ENCODE results near the gene TMEM131L. TPM values are rescaled to one million over a fixed set of nuclear protein-coding genes. Genes with fewer than 3 reads are reported as not detected.
A peak's percentile ranks its signal among the peaks of the same experiment; 100 is the strongest.

The TMEM131L gene
- total RNA-seq, 1 donor from 2014 or later: 48.2 TPM

- no peak for DNase-seq (ENCODE audit: low spot score)
Measured at GRCh38 chr4:153616006-153616555, 149.9 kb downstream of the TMEM131L start.

- DNase-seq (ENCODE audit: low spot score): no peak
Measured at GRCh38 chr4:153618833-153619232, 152.7 kb downstream of the TMEM131L start.

- no peak for DNase-seq (ENCODE audit: low spot score)
Measured at GRCh38 chr4:153619811-153620210, 153.7 kb downstream of the TMEM131L start.

DNA sequence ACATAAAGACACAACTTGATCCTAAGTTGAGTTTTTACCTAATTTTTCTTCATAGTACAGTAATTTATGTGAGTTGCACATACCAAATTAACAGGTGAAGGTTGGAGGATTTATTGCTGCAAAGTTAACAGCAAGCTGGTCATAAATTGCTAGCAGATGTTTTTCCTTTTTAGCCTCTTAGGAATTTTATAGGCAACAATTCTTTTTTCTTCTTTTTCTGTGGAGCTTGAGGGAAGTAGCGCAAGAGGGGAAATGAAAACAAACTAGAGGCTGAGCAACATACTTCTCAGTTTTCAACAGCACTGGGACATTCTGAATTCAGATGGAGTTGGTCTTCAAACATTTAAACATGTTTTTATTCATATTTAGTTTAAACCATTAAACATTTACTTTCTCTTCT, 154.2 kb downstream of the TMEM131L start:
- DNase-seq (ENCODE audit: low spot score): no peak

- no peak for DNase-seq (ENCODE audit: low spot score)
Measured at GRCh38 chr4:153622093-153622492, 155.9 kb downstream of the TMEM131L start.

GRCh38 chr4:153622778-153623240, 156.6 kb downstream of the TMEM131L start:
- no peak for DNase-seq (ENCODE audit: low spot score)

GRCh38 chr4:153623491-153623890, 157.3 kb downstream of the TMEM131L start:
- DNase-seq (ENCODE audit: low spot score): no peak

DNA sequence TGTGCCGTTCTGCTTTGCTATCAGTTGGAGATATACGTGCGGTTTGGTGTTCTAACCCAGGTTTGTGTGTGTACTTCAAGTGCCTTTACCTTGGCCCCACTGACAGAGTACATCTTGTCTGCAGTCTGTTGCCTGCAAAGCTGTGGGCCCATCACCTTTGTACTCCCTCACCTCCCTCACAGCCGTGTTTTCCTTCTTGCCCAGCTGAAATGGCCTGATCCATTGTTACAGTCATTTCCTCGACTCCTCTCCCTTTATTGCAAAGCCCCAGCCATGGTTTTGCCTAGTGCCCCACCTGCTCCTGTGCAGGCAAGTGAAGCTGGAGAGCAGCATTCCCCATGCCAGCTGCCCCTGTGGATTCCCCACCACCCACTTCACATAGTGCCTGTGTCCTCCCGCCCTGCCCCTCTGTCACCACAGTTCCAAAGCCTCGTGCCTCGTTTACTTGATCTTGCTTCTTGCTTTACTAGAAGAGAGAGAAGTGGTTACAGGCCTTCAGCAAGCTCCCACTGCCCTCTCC, 162.7 kb downstream of the TMEM131L start:
- no peak for DNase-seq (ENCODE audit: low spot score)

- no peak for DNase-seq (ENCODE audit: low spot score)
Measured at GRCh38 chr4:153629776-153630175, 163.6 kb downstream of the TMEM131L start.

- peak; percentile 28 for DNase-seq (ENCODE audit: low spot score)
Measured at GRCh38 chr4:153634738-153635353, 168.7 kb downstream of the TMEM131L start.

- DNase-seq (ENCODE audit: low spot score): no peak
Measured at GRCh38 chr4:153635846-153636245, 169.7 kb downstream of the TMEM131L start.

DNA sequence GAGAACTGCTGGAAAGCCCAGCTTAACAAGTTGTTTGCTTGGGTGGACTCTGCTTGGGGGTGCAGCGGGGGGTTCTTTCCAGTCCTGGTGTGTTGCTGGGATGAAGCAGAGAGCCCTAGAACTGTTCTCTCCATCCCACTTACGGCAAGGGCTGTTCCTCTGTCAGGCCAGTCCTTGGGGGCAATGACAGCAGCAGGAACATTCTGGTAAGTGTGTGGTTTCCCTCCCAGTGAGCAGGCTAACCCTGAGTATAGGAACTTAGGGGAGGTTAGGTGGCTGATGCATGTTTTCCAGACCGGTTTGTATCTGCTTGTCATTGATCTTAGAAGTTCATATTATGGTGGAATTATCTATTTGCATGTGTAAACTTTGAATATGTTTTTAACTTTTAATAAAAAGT, 171.0 kb downstream of the TMEM131L start:
- DNase-seq (ENCODE audit: low spot score): no peak

GRCh38 chr4:153638011-153638410, 171.9 kb downstream of the TMEM131L start:
- DNase-seq (ENCODE audit: low spot score): no peak

DNA sequence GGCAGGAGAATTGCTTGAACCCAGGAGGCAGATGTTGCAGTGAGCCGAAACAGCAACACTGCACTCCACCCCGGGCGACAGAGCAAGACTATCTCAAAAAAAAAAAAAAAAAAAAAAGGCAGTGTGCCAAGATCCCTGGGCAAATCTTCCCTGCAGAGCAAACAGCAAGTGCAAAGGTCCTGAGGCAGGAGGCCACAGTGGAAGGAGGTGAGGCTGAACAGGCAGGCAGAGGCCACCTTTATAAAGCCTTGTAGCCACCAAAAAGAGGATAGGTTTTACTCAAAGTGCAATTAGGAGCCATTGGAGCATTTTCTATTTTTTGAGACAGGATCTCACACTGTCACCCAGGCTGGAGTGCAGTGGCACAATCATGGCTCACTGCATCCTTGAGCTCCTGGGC, 172.8 kb downstream of the TMEM131L start:
- no peak for DNase-seq (ENCODE audit: low spot score)

DNA sequence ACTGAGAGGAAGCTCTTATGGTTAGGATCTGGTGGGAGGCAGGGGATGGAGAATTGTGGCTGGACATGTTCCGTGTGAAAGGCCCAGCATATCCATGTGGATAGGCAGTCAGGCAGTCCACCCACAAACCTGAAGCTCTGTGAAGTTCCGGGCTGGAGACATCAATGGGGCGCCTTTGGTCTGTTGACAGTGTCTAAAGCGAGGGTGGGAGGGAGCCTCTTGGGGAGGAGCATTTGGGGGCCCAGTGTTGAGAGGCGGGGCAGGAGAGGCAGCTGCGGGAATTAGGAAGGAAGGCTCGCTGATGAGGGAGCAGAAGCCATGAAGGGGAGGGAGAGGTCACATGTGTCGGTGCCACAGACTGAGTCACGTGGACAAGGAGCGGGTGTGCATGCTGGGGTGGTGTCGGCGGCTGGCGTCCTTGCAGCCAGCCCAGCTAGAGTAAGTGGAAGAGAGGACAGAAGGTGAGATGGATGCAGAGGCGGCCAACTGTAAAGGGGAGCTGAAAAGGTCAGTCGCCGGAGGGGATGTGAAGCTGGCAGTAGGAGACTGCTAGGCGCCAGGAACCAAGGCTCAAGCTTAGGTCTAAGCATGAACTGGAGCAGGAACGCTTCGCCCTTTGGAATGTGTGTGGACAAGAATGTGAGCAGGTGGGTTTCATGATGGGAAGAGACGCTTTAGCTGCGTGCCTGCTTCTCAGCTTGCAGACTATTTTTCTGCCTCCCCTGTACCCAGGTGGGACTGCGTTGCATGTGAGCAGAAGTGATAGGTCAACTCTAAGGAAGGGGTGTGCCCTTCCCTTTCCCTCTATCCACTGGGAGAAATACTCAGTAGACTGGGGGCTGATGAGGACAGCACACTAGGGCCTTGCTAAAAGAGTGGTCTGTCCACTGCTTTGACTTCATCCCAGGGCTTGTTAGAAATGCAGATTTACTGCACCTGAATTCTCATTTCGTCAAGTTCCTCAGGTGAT, 174.0 kb downstream of the TMEM131L start:
- no peak for DNase-seq (ENCODE audit: low spot score)

DNA sequence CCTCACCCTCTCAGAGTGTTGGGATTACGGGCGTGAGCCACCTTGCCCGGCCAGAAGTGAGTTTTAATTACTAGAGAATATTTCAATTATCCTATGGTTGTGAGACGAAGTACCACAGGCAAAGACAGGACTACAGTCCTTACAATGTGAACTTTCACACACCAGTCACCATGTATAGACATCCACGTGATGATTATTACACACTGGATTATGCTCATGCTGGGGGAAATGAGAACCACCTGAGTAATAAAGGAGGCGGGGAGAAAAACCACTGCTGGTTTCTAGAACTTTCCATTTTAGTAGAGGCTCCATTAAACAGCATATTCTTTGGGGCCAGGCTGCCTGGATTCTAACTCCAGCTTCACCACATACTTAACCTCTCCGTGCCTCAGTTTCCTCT, 175.4 kb downstream of the TMEM131L start:
- no peak for DNase-seq (ENCODE audit: low spot score)

- DNase-seq (ENCODE audit: low spot score): peak; percentile 33
Measured at GRCh38 chr4:153643406-153644383, 177.5 kb downstream of the TMEM131L start.

DNA sequence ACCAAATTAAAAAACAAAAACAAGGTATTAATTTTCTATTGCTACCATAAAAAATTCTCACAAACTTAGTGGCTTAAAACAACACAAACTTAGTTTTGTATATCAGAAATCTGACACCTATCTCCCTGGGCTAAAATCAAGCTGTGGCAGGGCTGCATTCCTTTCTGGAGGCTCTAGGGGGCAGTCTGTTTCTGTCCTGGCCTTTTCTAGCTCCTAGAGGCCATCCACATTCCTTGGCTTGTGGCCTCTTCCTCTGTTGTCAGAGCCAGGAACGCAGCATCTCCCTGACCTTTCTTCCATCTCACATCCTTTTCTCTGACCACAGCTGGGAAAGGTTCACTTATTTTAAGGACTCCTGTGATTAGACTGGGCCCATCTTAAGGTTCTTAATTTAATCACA, 179.0 kb downstream of the TMEM131L start:
- no peak for DNase-seq (ENCODE audit: low spot score)

DNA sequence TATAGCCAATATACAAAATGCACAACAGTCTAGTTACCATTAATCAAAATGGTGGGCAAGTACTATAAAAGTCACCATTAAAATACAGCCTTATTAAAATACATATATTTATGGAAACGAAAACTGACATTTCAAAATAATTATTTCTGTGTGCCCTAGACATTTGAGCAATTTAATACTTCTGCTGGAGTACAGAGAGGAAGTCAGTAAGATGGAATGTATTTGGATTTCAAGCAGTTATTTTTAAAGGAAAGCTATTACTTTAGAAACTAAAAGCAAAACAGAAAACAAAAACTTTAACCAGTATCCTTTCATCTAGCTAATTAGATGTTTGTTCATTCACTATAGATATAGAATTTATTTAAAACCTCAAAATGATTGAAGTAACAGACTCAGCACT, 180.1 kb downstream of the TMEM131L start:
- no peak for DNase-seq (ENCODE audit: low spot score)

DNA sequence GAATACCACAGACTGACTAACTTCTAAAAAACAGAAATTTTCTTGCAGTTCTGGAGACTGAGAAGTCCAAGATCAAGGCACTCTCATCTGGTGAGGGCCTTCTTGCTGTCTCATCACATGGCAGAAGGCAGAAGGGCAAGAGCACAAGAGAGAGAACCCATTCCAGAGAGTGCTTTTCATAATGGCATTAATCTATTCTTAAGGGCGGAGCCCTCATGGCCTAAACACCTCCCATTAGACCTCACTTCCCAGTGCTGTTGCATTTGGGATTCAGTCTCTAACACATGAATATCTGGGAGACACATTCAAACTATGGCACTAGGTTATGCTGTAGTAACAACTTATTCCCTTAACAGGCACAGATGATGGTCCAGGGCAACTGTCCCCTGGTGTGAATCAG, 180.8 kb downstream of the TMEM131L start:
- no peak for DNase-seq (ENCODE audit: low spot score)

DNA sequence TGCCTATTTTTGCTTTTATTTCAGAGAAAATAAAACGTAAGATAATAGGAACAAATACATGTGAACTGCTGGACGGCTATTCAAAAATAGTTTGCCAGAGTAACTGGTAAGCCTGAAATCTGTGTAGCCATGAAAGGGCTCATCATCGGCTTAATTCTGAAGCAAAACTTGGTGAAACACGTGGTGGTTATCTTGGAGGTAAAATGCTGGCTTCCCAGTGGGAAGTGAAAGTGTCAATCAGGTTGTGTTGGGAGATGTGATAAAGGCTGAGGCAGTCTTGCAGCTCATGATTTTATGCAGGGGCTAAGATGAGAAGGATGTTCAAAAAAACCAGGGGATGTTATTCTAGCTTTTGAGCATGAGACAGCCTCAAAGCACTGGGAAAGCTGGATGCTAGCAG, 181.8 kb downstream of the TMEM131L start:
- DNase-seq (ENCODE audit: low spot score): no peak
